GM21529 (cell line): ENCODE data around the gene NCL.
"Not testable (repeated sequence)": the region's sequence is repeated elsewhere in the genome, so short reads cannot be mapped to it uniquely, and the experiment has no call there.

Experiments
- ATAC-seq: cut with Tn5 transposase; IDR thresholded peaks from one replicate; pipeline ENCODE4 v1.9.1; 2021; ENCODE audit not compliant: unreplicated experiment

Gene NCL

DNA sequence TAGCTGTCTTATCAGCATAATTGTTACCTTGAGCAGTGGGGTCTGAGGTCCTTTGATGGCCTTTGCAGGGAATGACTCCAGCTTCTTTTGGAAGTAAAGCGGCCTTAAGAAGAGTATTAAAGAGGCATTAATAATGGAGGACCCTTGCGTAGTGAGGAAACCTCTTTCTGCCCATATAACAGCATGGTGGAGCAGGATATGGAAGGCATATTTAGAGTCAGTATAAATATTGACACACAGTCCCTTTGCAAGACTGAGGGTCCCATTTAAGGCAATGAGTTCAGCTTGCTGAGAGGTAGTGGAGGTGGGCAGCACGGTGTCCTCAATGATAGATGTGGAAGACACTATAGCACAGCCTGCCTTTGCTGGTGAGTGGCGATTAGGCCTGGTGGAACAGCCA, 32.7 kb downstream of the NCL start:
- no peak for ATAC-seq

DNA sequence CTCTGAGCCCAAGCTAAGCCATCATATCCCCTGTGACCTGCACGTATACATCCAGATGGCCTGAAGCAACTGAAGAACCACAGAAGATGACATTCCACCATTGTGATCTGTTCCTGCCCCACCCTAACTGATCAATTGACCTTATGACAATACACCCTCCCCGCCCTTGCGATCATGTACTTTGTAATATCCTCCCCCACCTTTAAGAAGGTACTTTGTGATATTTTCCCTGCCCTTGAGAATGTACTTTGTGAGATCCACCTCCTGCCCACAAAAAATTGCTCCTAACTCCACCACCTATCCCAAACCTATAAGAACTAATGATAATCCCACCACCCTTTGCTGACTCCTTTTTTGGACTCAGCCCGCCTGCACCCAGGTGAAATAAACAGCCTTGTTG, 33.8 kb downstream of the NCL start:
- not testable (repeated sequence) for ATAC-seq

DNA sequence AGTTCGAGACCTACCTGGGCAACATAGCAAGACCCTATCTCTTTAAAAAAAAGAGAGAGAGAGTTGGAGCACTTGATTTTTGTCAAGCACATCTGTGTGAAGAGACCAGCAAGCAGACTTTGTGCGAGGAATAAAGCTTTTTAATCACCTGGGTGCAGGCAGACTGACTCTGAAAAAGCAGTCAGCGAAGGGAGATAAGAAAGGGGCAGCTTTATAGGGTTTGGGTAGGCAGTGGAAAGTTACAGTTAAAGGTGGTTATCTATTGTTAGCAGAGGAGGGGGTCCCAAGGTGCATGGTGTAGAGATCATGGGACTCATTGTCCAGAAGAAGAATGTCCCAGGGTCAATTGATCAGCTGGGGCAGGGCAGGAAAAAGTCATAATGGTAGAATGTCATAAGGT, 34.4 kb downstream of the NCL start:
- ATAC-seq, result no peak

DNA sequence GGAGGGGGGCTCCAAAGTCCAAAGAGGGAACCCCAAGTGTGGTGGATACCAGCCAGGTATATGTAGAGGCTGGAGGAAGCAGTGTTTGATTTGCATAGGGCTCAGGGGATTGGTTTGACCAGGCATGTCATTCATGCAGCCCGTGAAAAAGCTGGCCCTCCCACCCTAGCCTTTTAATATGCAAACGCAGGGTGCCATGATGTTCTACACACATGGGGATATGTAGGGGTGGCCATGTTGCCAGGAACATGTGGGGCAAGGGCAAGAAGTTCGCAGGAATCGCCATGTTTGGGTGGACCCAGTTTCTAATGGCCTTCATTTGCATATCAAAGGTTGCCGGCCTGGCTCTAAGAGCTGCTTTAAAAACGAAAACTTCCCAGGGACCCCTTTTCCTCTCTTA, 35.1 kb downstream of the NCL start:
- no peak for ATAC-seq

DNA sequence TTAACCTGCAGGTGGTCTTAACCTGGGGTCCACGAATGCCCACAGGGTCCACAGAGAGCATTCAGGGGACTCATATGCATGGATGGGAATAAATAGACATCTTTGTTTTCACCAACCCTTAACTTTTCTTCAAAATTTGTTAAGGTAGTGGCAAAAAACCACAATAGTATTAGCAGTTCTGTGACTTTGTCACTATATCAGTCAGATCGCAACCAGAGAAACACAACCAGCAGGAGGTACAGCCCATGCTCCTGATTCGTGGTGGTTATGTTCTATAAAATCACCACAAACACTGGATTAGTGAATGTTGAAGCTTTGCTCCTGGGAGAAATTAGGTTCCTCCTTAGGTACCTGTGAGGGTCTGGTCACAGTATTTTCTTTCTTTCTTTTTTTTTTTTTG, 37.2 kb downstream of the NCL start:
- ATAC-seq, result no peak

DNA sequence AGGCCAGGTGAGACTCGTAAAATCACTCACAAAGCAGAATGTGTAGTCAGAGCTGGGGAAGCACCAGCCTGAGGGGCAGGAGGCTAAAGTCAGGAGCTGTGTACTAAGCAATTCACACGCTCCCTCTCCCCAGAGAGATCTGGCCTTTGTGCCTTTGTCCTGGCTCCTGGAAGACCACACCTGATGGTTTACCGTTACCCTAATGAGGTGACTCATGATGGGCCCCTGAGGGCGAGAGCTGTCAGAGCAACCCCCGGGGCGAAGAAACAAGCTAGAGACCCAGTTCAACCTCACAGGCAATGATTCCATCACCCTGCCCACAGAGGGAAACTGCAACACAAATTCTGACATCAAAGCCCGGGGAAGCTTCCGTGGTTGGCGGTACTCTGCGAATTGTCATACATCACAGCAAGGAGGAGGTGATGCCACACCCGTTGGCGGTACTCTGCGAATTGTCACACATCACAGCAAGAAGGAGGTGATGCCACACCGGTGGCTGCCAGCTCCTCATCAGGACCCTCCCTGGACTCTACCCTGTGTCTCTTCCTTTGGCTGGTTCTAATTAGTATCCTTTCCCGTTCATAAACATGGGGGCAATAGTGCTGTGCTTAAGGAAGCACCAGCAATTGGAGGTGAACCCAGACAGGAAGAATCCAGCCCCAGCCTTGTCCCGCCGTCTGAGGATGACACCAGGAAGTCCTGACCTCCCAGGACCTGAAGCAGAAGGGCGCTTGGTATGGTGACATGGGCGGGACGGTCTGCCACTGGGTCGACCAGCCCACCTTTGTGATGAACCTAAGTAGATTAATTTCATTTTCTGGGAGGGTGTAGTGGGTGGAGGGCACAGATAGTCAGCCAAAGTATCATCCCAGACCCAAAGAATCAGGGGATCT, 38.2 kb downstream of the NCL start:
- no peak for ATAC-seq

DNA sequence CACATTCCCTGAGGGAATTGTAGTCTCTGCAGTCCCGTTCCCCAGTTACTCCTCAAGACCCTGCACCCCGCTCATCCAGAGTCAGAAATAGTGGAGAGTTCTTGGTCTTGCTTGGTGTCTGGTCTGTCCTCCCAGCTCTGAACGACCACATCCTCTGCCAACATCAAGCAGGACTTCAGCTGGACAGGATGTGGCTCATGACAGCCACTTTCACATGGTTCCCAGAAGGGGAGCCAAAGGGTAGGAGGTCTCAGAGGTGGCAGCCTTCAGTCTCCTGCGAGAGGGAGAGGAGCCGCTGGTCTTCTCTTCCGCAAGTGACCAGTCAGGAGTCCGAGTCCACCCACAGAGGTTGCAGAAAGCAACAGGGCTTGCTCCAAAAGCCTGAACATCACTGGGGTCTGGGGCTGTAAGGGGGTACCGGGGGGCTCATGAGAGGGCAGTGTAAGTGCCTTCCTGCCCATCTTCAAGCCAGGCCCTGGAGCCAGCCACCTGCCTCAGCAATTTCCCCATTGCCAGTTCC, 38.9 kb downstream of the NCL start:
- no peak for ATAC-seq

DNA sequence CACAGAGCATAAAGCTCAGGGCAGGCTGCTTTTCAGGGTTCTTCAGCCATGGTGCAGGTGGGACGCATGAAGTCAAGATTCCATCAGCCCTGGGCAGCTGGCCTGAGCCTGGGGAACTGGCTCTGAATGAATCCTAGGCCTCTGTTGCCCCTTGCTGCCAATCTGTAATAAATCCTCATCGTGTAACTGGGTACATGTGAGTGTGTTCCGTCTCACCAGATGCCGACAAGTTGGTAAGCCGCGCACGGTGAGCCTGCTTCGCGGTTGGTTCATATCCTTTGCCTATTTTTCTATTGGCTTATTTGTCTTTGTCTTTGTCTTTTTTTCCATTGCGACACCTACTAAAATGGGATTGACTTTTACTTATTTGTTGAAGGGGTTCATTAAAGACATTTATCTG, 41.1 kb downstream of the NCL start:
- no peak for ATAC-seq

DNA sequence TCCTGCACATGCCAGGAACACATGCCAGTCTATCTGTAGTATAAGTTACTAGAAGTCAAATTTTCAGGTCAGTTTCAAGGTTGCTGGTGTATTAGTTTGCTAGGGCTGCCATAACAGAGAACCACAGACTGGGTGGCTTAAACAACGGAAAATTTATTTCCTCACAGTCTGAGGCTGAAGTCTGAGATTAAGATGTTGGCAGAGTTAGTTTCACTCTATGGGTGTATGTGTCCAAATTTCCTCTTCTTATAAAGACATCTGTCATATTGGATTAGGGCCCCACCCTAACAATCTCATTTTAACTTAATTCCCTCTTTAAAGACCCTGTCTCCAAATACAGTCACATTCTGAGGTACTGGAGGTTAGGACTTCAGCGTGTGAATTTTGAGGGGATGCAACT, 42.2 kb downstream of the NCL start:
- no peak for ATAC-seq

DNA sequence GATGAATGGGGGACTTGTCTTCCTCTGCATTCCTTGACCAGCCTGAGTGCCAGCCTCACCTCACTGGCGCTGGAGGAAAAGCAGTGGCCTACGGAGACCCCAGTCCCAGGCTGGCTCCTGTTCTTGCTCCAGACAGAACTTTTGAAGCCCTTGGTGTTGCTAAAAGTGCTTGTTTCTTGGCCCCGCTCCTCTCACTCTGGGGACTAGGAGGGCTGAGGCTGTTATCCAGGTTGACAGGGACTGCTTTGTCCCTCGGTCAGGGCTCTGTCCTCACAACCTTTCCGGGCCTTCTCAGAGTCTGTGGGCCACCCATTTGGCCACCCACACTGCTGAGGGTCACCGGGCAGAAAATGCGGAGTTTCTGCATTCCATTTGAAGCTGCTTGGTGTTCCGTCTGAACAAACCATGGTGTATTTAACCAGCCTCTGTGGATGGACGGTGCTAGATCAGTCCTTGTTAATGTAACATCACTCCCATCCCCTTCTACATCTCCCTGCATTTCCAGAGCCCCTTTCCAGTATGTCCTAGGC, 43.2 kb downstream of the NCL start:
- no peak for ATAC-seq

DNA sequence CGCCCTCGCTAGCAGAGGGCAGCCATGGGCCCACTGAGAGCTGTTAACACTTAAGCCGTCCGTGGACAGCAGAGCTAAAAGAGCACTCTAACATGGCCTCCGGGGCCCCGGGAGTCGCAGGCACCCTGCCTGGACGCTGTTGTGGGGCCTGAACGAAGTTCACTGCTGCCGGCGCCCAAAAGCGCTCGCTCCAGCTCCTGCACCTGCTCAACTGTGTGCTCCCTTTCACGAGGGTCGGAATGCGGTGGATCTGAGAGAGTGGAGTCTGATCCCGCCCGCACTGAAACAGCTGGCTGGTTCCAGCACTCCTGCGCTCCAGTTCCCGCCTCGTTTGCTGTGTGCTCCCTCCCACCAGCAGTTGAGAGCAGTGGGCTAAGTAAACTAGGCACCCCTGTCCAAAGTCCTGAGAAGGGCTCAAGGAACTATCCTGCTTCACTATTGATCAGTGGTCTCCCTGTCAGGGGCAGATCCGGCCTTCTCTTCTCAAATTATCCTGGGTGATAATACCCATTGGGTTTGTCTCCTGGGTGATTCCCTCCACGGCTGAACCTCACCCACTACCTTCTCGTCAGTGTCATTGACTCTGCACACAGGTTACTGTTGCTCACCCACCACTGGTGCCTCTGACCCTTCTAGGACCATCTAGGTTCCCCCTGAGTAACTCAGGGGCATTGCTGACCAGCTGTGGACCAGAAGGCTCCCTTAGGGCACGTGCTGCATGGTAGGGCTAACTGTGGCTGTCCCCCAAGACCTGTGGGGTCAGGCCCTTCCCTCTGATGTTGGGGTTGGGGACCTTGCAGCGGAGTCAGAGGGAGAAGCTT, 45.3 kb downstream of the NCL start:
- ATAC-seq, result no peak

DNA sequence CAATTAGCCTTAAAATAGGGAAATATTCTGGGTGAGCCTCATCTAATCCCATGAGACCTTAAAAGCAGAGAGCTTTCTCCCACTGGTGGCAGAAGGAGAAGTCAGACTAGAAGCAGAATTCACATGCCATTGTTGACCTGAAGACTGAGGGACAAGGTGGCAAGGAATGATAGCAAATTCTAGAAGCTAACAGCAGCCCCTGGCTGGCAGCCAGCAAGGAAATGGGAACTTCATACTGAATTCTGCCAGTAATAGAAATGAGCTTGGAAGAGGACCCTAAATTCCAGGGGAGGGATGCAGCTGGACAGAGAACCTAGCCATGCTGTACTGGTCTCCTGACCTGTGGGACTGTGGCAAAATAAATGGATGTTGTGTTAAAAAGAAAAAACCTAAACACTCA, 49.3 kb downstream of the NCL start:
- no peak for ATAC-seq

DNA sequence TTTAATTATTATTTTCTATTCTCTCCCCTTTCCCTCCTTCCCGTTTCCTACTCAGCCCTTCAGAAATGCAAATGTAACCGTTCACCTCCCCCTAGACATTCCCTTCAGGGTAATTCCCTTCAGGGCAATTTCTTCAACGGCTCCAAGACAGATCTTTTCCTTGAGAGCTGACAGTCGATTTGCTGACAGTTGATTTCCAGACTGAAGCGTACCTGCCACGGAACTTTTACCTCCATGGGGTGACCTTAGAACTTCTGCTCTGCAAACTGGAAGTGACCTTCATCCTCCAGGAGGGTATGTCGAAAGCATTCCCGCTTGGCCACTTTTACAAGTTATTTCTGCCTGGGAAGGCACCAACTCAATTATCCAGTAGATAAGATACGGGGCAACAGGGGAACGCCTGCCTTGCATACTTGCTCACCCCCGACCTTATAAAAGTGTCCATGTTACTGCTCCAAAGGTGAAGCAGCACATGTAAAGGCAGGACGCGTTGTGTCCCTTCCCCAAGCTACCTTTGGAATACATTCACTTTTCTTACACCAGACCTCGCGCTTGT, 50.3 kb downstream of the NCL start:
- no peak for ATAC-seq

DNA sequence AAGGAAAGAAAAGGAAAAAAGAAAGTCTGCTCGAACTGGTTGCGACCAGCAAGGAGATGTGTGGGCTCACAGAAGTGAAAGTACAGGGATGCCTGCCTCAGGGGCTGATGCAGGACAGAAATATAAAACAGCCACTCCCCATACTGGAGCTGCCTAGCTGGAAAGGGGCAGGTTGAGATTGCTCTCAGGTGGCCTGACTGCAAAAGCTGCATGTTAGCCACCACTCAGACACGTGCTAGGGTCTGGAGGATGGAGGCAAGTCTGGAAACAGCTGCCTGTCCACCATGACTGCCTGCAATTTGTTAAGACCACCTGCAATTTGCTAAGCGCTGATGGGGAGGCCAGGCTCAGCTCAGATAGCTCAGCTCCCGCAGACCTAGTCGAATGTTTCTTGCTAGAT, 50.8 kb downstream of the NCL start:
- ATAC-seq, result no peak

DNA sequence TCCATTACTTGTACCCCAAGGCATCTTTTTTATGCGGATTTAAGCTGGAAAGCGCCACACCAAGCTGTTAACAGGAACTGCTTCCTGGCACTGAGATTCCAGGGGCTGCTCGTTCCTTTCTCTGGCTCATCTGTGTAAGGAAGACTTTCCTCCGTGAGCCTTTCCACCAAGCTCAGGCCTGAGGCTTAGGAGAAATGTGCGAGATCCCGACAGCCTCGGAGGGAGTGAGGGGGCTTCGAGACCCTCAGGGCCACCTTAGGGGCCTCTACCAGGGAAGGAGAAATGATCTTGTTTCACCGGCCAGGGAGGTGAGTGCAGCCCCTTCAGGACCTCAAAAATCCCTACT, 51.7 kb downstream of the NCL start:
- ATAC-seq, result no peak

DNA sequence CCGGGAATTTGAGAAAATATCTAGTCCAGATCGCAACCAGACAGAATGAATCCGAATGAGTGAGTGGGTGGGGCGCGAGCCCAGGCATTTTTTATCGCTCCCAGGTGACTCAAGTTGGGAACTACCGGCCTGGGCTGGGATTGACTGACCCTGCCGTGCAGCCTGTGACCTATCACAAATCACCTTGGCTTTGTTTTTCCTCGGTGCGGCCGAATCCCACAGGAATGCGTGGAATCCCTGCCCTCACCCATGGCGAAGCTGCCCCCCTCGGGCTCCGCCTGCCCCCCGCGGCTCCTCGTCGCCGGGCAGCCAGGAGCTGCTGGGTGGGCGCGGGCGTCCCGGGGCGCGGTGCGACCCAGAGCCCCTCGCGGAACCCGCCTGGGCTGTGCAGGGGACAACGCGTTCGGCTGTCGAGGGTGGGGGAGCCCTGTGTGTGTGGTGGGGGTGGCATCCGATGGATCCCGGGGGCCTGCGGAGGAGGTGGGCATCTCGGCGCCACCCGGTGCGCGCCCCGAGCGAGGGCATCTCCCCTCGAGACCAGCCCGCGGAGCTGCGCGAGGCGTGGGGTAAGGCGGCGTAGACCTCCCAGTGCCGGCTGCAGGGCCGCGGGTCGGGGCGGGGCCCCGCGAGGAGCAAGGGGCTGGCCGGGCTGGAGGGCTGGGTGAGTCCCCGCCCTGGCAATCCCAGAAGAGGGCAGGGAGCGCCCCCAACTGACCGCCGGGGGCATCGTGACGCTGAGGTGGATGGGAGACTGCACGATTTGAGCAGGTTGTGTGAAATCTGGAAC, 52.3 kb downstream of the NCL start:
- ATAC-seq, result peak; percentile 99

DNA sequence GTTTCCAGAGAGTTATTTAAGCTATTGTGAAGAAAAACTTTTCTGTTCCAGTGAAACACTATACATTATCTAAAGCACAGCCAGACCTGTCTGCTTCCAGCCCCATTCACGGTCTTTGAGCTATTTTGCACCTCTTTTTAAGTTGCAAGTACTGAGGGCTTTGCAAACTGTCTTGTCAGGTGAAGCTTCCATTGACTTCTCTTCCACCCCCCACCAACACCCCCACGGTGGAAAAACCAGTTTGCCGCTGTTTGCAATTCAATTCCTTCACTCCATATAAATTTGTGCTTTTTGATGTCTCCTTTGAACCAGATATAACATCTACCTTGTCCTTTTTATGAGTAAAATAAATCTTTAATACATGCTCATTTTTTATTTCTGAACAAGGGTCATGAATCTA, 53.0 kb downstream of the NCL start:
- ATAC-seq, result no peak

DNA sequence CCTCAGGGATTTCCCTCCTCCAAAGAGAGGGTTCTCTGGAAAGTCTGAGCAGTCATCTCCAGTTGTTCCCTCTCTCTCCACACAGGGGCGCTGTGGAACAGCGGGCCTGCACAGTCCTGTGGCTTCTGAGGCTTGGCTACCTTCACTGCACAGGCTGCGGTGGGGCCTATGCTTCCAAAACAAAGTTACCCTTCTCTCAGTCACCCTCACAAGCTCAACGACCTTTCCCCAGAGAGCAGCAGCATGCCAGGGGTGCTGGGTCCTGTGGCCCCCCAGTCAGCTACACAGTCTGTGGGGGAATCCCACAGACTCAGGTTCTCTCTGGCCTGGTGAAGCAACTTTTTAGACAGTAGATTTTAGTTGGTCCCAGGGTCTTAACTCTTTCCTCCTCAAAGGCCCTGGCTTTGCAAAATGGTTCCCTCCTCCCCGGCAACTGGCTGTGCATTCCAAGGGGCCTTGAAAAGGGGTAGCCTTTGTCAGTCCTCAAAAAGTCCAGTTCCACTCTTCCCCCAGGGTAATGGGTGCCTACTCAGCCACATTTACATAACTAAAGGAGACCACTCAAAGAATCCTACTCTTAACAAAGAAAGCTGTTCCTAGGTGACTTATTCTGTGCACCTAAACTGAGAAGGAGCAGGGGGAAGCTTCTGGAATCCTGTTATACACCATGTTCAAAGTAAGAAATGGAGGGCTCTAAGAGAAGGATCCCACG, 53.8 kb downstream of the NCL start:
- ATAC-seq, result no peak

DNA sequence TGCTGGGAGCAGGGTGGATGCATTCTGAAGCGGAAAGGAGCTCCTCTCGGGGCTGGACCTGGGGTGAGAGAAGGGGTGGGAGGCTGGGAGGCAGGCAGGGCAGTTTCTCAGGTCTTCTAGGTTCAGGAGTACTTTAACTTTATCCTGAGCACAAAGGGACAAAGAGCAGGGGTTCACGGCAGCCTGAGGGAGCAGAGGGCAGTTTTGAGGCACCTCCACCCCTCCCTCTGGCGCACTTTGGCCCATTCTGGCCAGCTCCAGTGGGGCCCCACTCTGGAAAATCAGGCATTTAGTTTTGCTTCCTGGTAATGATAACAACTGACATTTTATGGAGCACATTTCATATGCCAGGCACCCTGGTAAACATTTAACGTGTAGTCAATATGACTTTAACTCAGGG, 54.5 kb downstream of the NCL start:
- no peak for ATAC-seq

DNA sequence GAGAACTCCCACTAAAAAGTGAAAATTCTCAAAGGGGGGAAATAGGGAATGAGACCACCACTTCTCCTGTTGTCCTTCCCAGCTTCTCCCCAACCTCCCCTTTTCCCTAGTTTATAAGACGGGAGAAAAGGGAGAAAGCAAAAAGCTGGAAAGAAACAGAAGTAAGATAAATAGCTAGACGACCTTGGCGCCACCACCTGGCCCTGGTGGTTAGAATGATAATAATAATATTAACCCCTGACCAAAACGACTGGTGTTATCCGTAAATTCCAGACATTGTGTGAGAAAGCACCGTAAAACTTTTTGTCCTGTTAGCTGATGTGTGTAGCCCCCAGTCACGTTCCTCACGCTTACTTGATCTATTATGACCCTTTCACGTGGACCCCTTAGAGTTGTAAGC, 56.0 kb downstream of the NCL start:
- ATAC-seq, result not testable (repeated sequence)
